Colonic mucosa (tissue), 4 donors: Measurements from ENCODE around the gene FGG. TPM values are rescaled to one million over a fixed set of nuclear protein-coding genes. Genes with fewer than 3 reads are reported as not detected.

Experiments used
- DNase-seq: peaks from one replicate; pipeline ENCODE4 v3.0.0-alpha.2; 2020
- H3K27ac ChIP-seq: fragments of 200-600 bp; one replicate; pipeline ENCODE4 v1.8.0; 2021
- H3K27me3 ChIP-seq: fragments of 200-600 bp; one replicate; pipeline ENCODE4 v1.8.0; 2021
- H3K36me3 ChIP-seq: fragments of 200-600 bp; one replicate; pipeline ENCODE4 v1.8.0; 2021
- H3K4me1 ChIP-seq: fragments of 200-600 bp; one replicate; pipeline ENCODE4 v1.8.0; 2021; ENCODE audit warnings: mild to moderate bottlenecking
- H3K4me3 ChIP-seq: fragments of 200-600 bp; one replicate; pipeline ENCODE4 v1.8.0; 2021
- H3K9ac ChIP-seq, 2 donors: one replicate each; pipeline ENCODE4 v1.7.0; 2013; ENCODE audit warnings: control low read depth in 2 of 2, low read depth in 2 of 2, low read length in 2 of 2
- H3K9me3 ChIP-seq: fragments of 200-600 bp; one replicate; pipeline ENCODE4 v1.8.0; 2021
- intact Hi-C: fragments of 100-400 bp; cut with DNase I; formaldehyde crosslinking; loops from one replicate; pipeline ENCODE4 v1.14.1; 2022
- total RNA-seq, 2 donors: library from RNA; stranded (reverse); fragmentation: NEBNext Ultra II Directional in 1 of 2; extraction: Animal tissue kit (Norgen Biotek cat#: 25700) in 1 of 2; gene quantifications; one replicate each; pipeline ENCODE4 v1.2.1, GENCODE V29; 2021
- TF ChIP-seq, protein P1 (sequence below): fragments of 200-600 bp; IDR thresholded peaks from one replicate; pipeline ENCODE4 v1.8.0; 2022; ENCODE audit warnings: antibody characterized with exemption, mild to moderate bottlenecking
- donor health status: healthy.
- donor health status: DM: no; HTN: no; CAD: no.
- donor health status: DM: no; HTN: no; CAD: no.

The FGG gene
- total RNA-seq, 2 donors from 2014 or later = 0.29 to 6.1 TPM

DNA sequence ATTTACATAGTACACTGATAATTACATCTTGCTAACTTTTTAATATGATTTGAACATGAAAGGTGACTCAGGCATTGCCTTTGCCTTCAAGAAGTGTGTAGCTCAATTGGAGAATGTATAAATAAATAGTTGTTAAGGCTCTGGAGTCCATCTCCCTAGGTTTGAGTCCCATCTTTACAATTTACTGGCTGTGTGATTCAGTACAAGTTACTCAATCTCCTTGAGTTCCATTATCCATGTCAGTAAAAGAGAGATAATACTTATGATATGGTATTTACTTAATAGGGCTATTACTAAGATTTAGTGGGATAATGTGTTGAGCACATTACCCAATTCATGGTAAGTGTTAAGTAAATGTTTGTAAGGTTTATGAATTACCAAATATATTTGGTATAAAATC lies 1.9 kb upstream of the FGG start:
- no peak overlapping the region for H3K9ac ChIP-seq
- no peaks in the 10 kb centered on the region for H3K36me3 ChIP-seq
- TF ChIP-seq, protein P1, sequence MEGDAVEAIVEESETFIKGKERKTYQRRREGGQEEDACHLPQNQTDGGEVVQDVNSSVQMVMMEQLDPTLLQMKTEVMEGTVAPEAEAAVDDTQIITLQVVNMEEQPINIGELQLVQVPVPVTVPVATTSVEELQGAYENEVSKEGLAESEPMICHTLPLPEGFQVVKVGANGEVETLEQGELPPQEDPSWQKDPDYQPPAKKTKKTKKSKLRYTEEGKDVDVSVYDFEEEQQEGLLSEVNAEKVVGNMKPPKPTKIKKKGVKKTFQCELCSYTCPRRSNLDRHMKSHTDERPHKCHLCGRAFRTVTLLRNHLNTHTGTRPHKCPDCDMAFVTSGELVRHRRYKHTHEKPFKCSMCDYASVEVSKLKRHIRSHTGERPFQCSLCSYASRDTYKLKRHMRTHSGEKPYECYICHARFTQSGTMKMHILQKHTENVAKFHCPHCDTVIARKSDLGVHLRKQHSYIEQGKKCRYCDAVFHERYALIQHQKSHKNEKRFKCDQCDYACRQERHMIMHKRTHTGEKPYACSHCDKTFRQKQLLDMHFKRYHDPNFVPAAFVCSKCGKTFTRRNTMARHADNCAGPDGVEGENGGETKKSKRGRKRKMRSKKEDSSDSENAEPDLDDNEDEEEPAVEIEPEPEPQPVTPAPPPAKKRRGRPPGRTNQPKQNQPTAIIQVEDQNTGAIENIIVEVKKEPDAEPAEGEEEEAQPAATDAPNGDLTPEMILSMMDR = no peak
- H3K27me3 ChIP-seq = no peaks in the 10 kb centered on the region
- no peak for DNase-seq
- no peaks in the 10 kb centered on the region for H3K4me1 ChIP-seq
- no peaks in the 10 kb centered on the region for H3K9me3 ChIP-seq
- H3K4me3 ChIP-seq = no peak overlapping the region
- intact Hi-C loops = no loop called here
- no peak overlapping the region for H3K27ac ChIP-seq

DNA sequence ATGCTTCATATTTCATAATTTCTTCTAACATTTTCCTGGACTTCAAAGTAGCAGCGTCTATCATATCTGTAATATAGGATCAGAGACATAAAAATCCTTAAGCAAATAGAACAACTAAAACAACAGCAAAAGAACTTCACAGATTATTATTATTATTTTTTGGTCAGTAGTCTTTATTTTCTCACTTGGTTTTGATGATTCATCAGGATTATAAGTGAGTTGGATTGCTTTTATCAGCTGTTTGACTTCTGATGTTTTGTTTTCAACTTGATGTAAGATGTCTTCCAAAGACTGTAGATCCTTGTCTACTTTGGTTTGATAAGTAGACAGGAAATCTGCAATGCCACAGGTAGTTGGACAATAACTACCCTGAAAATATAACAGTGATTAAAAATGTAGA lies 623 bp downstream of the FGG start:
- Histone ChIP-seq H3K9ac (no peak overlapping the region), H3K4me3 (no peak overlapping the region), H3K9me3 (no peaks in the 10 kb centered on the region), H3K4me1 (no peaks in the 10 kb centered on the region), H3K36me3 (no peaks in the 10 kb centered on the region), H3K27me3 (no peaks in the 10 kb centered on the region), H3K27ac (no peak overlapping the region)
- TF ChIP-seq, protein P1 = no peak
- no peak for DNase-seq
- intact Hi-C loops = no loop called here

DNA sequence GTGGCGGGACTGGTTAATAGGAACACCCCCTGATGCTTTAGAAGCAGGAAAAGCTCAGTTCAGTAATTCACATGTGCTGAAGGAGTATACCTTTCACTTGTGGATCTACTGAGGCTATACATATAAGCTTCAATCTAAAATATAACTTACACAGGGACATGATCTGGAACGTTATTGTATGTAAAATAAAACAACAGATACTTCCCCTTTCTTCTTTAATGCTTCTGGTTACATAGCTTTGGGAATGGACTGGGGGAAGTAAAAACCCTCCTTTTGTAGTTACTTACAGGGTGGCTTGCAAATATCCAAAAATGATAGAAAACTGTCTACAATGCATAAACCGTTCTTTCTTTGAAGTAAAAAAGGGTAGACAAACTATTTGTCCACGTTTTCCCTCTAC lies 1.9 kb downstream of the FGG start:
- intact Hi-C loops = no loop called here
- H3K4me3 ChIP-seq = no peak overlapping the region
- no peak overlapping the region for H3K27ac ChIP-seq
- H3K27me3 ChIP-seq = no peaks in the 10 kb centered on the region
- no peaks in the 10 kb centered on the region for H3K9me3 ChIP-seq
- TF ChIP-seq, protein P1 = no peak
- no peaks in the 10 kb centered on the region for H3K4me1 ChIP-seq
- DNase-seq = no peak
- no peak overlapping the region for H3K9ac ChIP-seq
- H3K36me3 ChIP-seq = no peaks in the 10 kb centered on the region

DNA sequence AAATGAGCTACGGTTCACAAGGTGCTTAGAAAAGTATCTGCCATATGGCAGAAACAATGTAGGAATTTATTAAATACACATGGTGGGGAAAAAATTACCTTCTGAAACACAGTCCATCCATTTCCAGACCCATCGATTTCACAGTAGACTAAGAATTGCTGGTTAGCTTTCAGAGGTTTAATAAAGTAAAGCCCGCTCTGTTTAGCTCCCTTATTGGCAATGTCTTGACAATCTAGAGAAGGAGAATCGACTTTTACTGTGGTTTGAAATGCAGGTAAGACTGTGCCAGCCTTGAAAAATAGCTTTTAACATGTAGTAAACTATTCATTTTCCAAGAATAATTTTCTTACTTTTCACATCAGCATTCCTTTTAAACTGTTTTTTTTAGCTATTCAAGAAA lies 2.9 kb downstream of the FGG start:
- H3K27ac ChIP-seq = no peak overlapping the region
- H3K4me1 ChIP-seq = no peaks in the 10 kb centered on the region
- H3K36me3 ChIP-seq = no peaks in the 10 kb centered on the region
- intact Hi-C loops = no loop called here
- H3K9ac ChIP-seq = no peak overlapping the region
- no peaks in the 10 kb centered on the region for H3K27me3 ChIP-seq
- no peak overlapping the region for H3K4me3 ChIP-seq
- TF ChIP-seq, protein P1 = no peak
- no peak for DNase-seq
- no peaks in the 10 kb centered on the region for H3K9me3 ChIP-seq

DNA sequence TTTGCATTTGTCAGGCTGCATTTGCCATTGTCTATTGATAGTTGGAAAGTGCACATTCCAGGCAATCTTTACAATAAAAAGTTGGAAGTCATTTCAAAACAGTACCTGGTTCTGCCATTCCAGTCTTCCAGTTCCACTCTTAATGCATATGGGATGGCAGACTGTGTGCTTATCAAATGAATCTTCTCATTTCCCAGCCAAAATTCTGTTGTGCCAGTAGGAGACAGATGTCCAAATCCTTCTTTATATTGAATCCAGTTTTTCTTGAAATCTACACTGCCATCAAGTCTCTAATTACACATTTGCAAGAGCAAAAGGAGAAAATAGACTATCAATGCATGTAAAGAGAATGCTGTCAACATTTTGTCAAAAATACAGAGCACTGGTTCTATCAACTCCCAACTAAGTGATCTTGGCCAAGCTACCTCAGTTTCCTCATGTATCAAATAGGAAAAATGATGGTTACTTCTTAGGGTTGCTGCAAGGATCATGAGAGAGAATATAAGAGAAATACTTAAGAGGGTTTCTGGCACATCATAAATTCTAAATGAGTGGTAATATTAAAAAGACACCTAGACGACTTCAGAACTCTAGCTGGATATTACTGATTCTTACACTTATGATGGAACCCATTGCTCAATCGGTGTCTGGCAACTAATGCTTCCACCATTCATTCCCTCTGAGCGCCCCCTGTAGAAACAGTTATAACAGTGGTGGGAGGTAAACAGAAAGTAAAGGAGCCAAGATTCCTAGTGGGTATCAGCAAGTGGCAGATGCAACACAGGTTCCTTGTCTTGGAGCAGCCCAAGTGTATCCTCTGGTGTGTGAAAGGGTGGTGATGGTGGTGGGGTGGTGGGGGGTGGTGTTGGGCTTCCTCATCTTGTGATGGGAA lies 3.8 kb downstream of the FGG start:
- Histone ChIP-seq H3K27me3 (no peaks in the 10 kb centered on the region), H3K9ac (no peak overlapping the region), H3K4me1 (no peaks in the 10 kb centered on the region), H3K4me3 (no peak overlapping the region), H3K9me3 (no peaks in the 10 kb centered on the region), H3K27ac (no peak overlapping the region), H3K36me3 (no peaks in the 10 kb centered on the region)
- intact Hi-C loops = no loop called here
- no peak for DNase-seq
- TF ChIP-seq, protein P1 = no peak
